ENCODE data around the gene VTN.

VTN gene

GRCh38 chr17:28334171-28334570, 35.9 kb downstream of the VTN start:
- DNase-seq (ENCODE audit: low spot score) (no peak), ATAC-seq (ENCODE audit: low read depth) (no peak)
- H3K4me3 ChIP-seq (ENCODE audit: severe bottlenecking), result peak overlapping the region; percentile 74
- H3K9me3 ChIP-seq (ENCODE audit: severe bottlenecking), result no peaks in the 10 kb centered on the region
- peaks cover 25% of the 10 kb centered on the region for H3K36me3 ChIP-seq (ENCODE audit: low read depth)
- H3K4me1 ChIP-seq (ENCODE audit: insufficient read depth, poor library complexity, severe bottlenecking), result peaks cover 20% of the 10 kb centered on the region
- H3K27me3 ChIP-seq (ENCODE audit: insufficient read depth, poor library complexity, severe bottlenecking), result no peaks in the 10 kb centered on the region
- no peak overlapping the region for H3K27ac ChIP-seq (ENCODE audit: poor library complexity, severe bottlenecking)
- no peak for TF ChIP-seq CTCF (IDR thresholded peaks at IDR 0.05; ENCODE audit: poor library complexity, severe bottlenecking)

- no peak for ATAC-seq (ENCODE audit: low read depth)
- Histone ChIP-seq H3K9me3 (ENCODE audit: severe bottlenecking) (no peaks in the 10 kb centered on the region), H3K27ac (ENCODE audit: poor library complexity, severe bottlenecking) (no peak overlapping the region), H3K4me3 (ENCODE audit: severe bottlenecking) (no peak overlapping the region), H3K4me1 (ENCODE audit: insufficient read depth, poor library complexity, severe bottlenecking) (peaks cover 16% of the 10 kb centered on the region), H3K36me3 (ENCODE audit: low read depth) (peaks cover 32% of the 10 kb centered on the region), H3K27me3 (ENCODE audit: insufficient read depth, poor library complexity, severe bottlenecking) (no peaks in the 10 kb centered on the region)
- no peak for TF ChIP-seq CTCF (IDR thresholded peaks at IDR 0.05; ENCODE audit: poor library complexity, severe bottlenecking)
- no peak for DNase-seq (ENCODE audit: low spot score)
Observed at GRCh38 chr17:28333083-28333746, 36.9 kb downstream of the VTN start.

- no peaks in the 10 kb centered on the region for H3K27me3 ChIP-seq (ENCODE audit: insufficient read depth, poor library complexity, severe bottlenecking)
- H3K4me3 ChIP-seq (ENCODE audit: severe bottlenecking), result no peak overlapping the region
- no peak for DNase-seq (ENCODE audit: low spot score)
- H3K9me3 ChIP-seq (ENCODE audit: severe bottlenecking), result no peaks in the 10 kb centered on the region
- no peak overlapping the region for H3K27ac ChIP-seq (ENCODE audit: poor library complexity, severe bottlenecking)
- H3K4me1 ChIP-seq (ENCODE audit: insufficient read depth, poor library complexity, severe bottlenecking), result peaks cover 3% of the 10 kb centered on the region
- no peak for TF ChIP-seq CTCF (IDR thresholded peaks at IDR 0.05; ENCODE audit: poor library complexity, severe bottlenecking)
- H3K36me3 ChIP-seq (ENCODE audit: low read depth), result peaks cover 27% of the 10 kb centered on the region
- no peak for ATAC-seq (ENCODE audit: low read depth)
Observed at GRCh38 chr17:28331891-28332420, 38.2 kb downstream of the VTN start.

- Histone ChIP-seq H3K27ac (ENCODE audit: poor library complexity, severe bottlenecking) (no peak overlapping the region), H3K4me3 (ENCODE audit: severe bottlenecking) (no peak overlapping the region), H3K27me3 (ENCODE audit: insufficient read depth, poor library complexity, severe bottlenecking) (no peaks in the 10 kb centered on the region), H3K9me3 (ENCODE audit: severe bottlenecking) (no peaks in the 10 kb centered on the region), H3K4me1 (ENCODE audit: insufficient read depth, poor library complexity, severe bottlenecking) (no peaks in the 10 kb centered on the region), H3K36me3 (ENCODE audit: low read depth) (peaks cover 40% of the 10 kb centered on the region)
- ATAC-seq (ENCODE audit: low read depth), result no peak
- TF ChIP-seq CTCF (IDR thresholded peaks at IDR 0.05; ENCODE audit: poor library complexity, severe bottlenecking), result no peak
- DNase-seq (ENCODE audit: low spot score), result no peak
Observed at GRCh38 chr17:28330671-28331070, 39.4 kb downstream of the VTN start.

- H3K9me3 ChIP-seq (ENCODE audit: severe bottlenecking), result no peaks in the 10 kb centered on the region
- peaks cover 55% of the 10 kb centered on the region for H3K36me3 ChIP-seq (ENCODE audit: low read depth)
- no peak overlapping the region for H3K27ac ChIP-seq (ENCODE audit: poor library complexity, severe bottlenecking)
- TF ChIP-seq CTCF (IDR thresholded peaks at IDR 0.05; ENCODE audit: poor library complexity, severe bottlenecking), result no peak
- no peaks in the 10 kb centered on the region for H3K27me3 ChIP-seq (ENCODE audit: insufficient read depth, poor library complexity, severe bottlenecking)
- DNase-seq (ENCODE audit: low spot score) (no peak), ATAC-seq (ENCODE audit: low read depth) (no peak)
- no peak overlapping the region for H3K4me3 ChIP-seq (ENCODE audit: severe bottlenecking)
- no peaks in the 10 kb centered on the region for H3K4me1 ChIP-seq (ENCODE audit: insufficient read depth, poor library complexity, severe bottlenecking)
Observed at GRCh38 chr17:28328325-28328724, 41.8 kb downstream of the VTN start.
